Smooth muscle cell (in vitro differentiated cells): ENCODE results near the gene NR2F1-AS1. TPM values are rescaled to one million over a fixed set of nuclear protein-coding genes. Genes with fewer than 3 reads are reported as not detected.

Experiments
- DNase-seq: peaks from one replicate; lab custom pipeline; 2025; ENCODE audit not compliant: unreplicated experiment; lab: John Stamatoyannopoulos, UW
- H2AFZ ChIP-seq: fragments of 200-600 bp; sonication (generic); 2 replicates; pipeline ENCODE4 v1.6.0; 2016; ENCODE audit warnings: antibody characterized with exemption, low read depth, mild to moderate bottlenecking
- H3F3A ChIP-seq: fragments of 200-600 bp; sonication (generic); 2 replicates; pipeline ENCODE4 v1.6.0; 2017; ENCODE audit warnings: antibody characterized with exemption, low read depth
- H3K27ac ChIP-seq: fragments of 200-600 bp; sonication (generic); 2 replicates; pipeline ENCODE4 v1.5.1; 2016; ENCODE audit warnings: low read depth, mild to moderate bottlenecking
- H3K27me3 ChIP-seq: fragments of 200-600 bp; sonication (generic); 2 replicates; pipeline ENCODE4 v1.6.1; 2016; ENCODE audit warnings: low read depth, mild to moderate bottlenecking
- H3K36me3 ChIP-seq: fragments of 200-600 bp; sonication (generic); 2 replicates; pipeline ENCODE4 v1.5.1; 2016; ENCODE audit warnings: low read depth
- H3K4me1 ChIP-seq: fragments of 200-600 bp; sonication (generic); 2 replicates; pipeline ENCODE4 v1.5.1; 2016; ENCODE audit warnings: low read depth
- H3K4me2 ChIP-seq: fragments of 200-600 bp; sonication (generic); 2 replicates; pipeline ENCODE4 v1.6.0; 2016; ENCODE audit warnings: mild to moderate bottlenecking
- H3K4me3 ChIP-seq: fragments of 200-600 bp; sonication (generic); 2 replicates; pipeline ENCODE4 v1.5.1; 2016; ENCODE audit warnings: mild to moderate bottlenecking
- H3K79me2 ChIP-seq: fragments of 200-600 bp; sonication (generic); 2 replicates; pipeline ENCODE4 v1.6.0; 2016; ENCODE audit warnings: low read depth, mild to moderate bottlenecking
- H3K9ac ChIP-seq: fragments of 200-600 bp; sonication (generic); 2 replicates; pipeline ENCODE4 v1.6.0; 2016; ENCODE audit warnings: low read depth
- H3K9me3 ChIP-seq: fragments of 200-600 bp; sonication (generic); replicated peaks from 2 replicates; pipeline ENCODE4 v1.5.1; 2016; ENCODE audit warnings: low read depth
- H4K20me1 ChIP-seq: fragments of 200-600 bp; sonication (generic); 2 replicates; pipeline ENCODE4 v1.6.0; 2016; ENCODE audit warnings: low read depth
- WGBS: methylation state at CpG from one replicate; pipeline ENCODE4 v1.1.7; 2016; ENCODE audit warnings: low lambda C conversion rate; 5-methylcytosine and 5-hydroxymethylcytosine counted together
- polyA plus RNA-seq: library from polyadenylated mRNA; unstranded; fragments of >200 nt; fragmentation: Nextera tagmentation; extraction: Ambion mirVana; gene quantifications from 2 replicates; pipeline ENCODE4 v1.2.1, GENCODE V29; 2016
- total RNA-seq: library from RNA; depleted of rRNA; stranded (reverse); fragments of >200 nt; gene quantifications from 2 replicates; pipeline ENCODE4 v1.2.3, GENCODE V29; 2014
- TF ChIP-seq, protein P1 (sequence below): fragments of 200-600 bp; sonication (generic); IDR thresholded peaks from 2 replicates; pipeline ENCODE4 v1.5.1; 2017; ENCODE audit warnings: borderline replicate concordance, mild to moderate bottlenecking, antibody characterized with exemption; ENCODE audit not compliant: insufficient read depth, poor library complexity, severe bottlenecking

Gene NR2F1-AS1
- total and polyA plus RNA-seq, 2 experiments from 2014 or later = 18.7 to 26.1 TPM

DNA sequence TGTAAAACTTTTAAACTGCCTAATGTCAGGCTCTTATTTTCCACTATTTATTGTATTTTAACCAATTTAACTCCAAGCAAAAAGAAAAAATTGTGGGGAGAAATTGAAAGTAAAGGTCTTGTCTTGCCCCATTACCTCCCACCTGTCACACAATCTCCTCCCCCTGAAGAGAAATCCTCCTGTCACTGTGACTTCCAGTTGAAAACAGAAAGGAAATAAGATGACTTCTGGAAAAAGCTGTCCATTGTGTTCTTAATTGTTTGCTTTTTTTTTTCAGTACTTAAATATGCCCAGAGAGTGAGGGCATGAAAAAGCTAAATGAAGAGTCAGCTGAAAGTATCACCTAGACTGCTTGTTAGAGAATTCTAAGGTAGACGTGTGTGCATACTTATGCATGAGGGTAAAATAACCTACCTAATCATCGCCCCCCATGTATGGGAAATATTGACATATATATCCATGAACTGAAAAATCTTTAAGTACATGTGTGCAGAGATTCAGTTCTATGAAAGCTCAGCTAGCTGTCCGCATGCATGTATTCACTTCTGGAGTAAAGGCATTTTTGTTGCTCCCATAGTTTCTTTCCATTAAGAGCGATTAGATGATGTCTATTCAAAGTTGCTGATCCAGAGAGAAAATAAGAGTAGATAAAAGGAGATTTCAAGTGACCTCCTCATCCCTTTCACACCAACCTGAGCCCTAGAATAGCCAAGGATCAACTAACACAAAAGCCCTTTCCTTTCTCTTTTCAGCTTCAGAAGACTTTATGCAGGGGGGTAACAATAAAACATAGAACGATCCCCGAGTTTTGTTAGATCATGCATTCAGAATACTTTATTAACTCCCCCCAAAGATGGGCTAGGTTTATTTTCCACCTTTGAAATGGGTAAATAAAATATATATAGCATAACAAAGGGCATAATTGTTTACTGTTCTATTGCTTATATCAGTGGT lies 5.3 kb downstream of the NR2F1-AS1 start:
- H2AFZ ChIP-seq = no peak overlapping the region
- WGBS = 54% methylated on average over 6 of the region's 6 CpGs
- no peak overlapping the region for H3K9ac ChIP-seq
- H3K4me1 ChIP-seq = peaks cover 79% of the 10 kb centered on the region
- DNase-seq = no peak
- H3K9me3 ChIP-seq = no peaks in the 10 kb centered on the region
- H3K27ac ChIP-seq = no peak overlapping the region
- no peak overlapping the region for H3K4me3 ChIP-seq
- no peak overlapping the region for H3K4me2 ChIP-seq
- H3K79me2 ChIP-seq = peaks cover 6% of the 10 kb centered on the region
- peaks cover 59% of the 10 kb centered on the region for H4K20me1 ChIP-seq
- H3K36me3 ChIP-seq = no peaks in the 10 kb centered on the region
- TF ChIP-seq, protein P1, sequence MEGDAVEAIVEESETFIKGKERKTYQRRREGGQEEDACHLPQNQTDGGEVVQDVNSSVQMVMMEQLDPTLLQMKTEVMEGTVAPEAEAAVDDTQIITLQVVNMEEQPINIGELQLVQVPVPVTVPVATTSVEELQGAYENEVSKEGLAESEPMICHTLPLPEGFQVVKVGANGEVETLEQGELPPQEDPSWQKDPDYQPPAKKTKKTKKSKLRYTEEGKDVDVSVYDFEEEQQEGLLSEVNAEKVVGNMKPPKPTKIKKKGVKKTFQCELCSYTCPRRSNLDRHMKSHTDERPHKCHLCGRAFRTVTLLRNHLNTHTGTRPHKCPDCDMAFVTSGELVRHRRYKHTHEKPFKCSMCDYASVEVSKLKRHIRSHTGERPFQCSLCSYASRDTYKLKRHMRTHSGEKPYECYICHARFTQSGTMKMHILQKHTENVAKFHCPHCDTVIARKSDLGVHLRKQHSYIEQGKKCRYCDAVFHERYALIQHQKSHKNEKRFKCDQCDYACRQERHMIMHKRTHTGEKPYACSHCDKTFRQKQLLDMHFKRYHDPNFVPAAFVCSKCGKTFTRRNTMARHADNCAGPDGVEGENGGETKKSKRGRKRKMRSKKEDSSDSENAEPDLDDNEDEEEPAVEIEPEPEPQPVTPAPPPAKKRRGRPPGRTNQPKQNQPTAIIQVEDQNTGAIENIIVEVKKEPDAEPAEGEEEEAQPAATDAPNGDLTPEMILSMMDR = no peak
- peaks cover 87% of the 10 kb centered on the region for H3K27me3 ChIP-seq
- no peaks in the 10 kb centered on the region for H3F3A ChIP-seq

DNA sequence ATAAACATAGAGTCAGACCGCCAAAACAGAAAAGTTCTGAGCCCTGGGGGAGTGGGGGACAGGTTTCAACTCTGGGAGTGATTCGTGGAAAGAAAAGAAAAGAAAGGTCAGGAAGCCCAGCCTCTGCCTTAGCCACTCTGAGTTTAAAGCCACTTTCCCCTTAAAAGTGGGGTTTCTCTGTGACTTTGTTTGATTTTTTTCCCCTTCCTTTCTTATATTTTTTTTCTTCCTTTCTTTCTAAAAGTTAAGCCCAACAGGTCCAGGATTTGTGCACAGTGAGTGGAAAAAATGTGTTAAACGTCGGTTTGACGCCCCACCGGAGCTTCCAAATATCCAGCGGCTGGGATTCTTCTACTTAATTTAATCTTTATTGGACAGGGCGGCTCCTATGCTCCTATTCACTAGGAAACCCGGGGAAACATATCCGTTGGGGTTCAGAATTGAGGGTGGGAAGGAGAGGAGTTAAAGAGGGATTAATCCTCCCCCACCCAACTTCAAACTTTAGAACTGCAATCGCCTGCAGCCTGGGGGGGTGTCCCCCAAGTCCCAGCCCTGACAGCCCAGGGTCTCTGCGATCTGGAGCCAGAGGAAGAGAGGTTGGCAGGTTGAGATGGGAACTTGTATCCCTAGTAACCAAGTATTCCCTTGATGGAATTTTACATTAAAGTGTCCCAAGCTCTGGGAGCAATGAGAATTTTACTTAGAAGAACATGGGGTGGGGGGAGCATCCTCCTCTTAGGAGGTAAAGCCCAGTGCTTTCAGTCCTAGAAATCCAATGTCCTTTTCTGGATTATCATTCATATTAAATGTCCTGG lies 6.3 kb downstream of the NR2F1-AS1 start:
- Histone ChIP-seq H3K4me3 (no peak overlapping the region), H3K27ac (no peak overlapping the region)

DNA sequence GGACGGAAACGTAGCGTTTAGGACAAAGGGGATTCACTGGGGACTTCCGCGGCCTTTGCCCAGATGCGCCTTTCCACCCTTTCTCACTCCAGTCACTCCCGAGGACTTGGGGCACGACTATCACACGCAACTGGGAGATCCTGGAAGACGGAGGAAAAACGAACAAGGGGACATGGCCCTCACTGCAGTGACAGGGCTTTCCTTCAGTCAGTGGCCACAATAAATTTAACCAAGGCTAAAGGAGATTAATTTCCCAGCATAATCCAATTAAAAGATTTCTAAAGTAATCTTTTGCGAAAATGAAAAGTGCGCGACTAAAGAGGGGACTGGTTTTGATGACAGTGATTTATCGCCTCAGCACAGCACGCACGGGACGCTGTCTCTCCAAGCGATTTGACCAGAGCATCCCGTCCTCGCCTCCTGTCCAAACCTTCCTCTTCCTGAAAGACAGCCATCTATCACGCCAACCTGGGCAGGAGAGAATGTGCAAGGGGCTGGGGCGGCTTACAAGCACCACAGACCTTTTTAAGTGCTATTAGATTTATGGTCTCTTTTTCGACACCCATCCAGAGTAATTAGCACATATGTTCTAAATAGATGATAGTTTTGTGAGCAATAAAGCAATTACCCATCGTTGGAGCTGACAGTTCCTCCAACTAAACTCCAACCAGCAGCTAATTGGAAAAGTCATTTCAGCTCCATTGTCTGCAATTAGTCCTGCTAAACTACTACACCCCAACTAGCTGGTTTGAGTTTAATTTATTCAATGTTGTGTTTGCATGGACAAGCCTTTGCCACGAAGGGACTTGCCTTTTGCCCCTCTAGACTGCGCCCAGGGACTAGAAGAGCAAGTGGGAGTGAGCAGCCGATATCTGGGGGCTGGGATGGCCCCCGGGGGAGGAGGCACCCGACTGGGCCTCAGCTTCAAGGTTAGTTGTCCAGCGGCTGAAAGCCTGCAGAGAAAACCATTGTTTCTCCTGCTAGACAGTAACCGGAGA lies 7.4 kb downstream of the NR2F1-AS1 start:
- Histone ChIP-seq H3K9ac (no peak overlapping the region), H3F3A (no peaks in the 10 kb centered on the region), H3K4me2 (peak overlapping the region; percentile 64), H3K27me3 (peaks cover 100% of the 10 kb centered on the region), H3K4me1 (peaks cover 80% of the 10 kb centered on the region), H2AFZ (no peak overlapping the region), H3K27ac (no peak overlapping the region), H3K9me3 (no peaks in the 10 kb centered on the region), H3K79me2 (peaks cover 6% of the 10 kb centered on the region), H3K4me3 (peak overlapping the region; percentile 25), H3K36me3 (no peaks in the 10 kb centered on the region), H4K20me1 (peaks cover 63% of the 10 kb centered on the region)
- whole genome bisulfite sequencing = 25% methylated on average over 32 of the region's 32 CpGs
- DNase-seq = no peak
- TF ChIP-seq, protein P1 = no peak

More for the DNA sequence above, 6.3 kb downstream of the NR2F1-AS1 start:
- peaks cover 98% of the 10 kb centered on the region for H3K27me3 ChIP-seq
- H3K4me2 ChIP-seq = no peak overlapping the region
- no peak overlapping the region for H2AFZ ChIP-seq
- peaks cover 63% of the 10 kb centered on the region for H4K20me1 ChIP-seq
- H3K36me3 ChIP-seq = no peaks in the 10 kb centered on the region
- no peak for DNase-seq
- no peaks in the 10 kb centered on the region for H3K9me3 ChIP-seq
- WGBS = 24% methylated on average over 12 of the region's 12 CpGs
- peaks cover 79% of the 10 kb centered on the region for H3K4me1 ChIP-seq
- peaks cover 6% of the 10 kb centered on the region for H3K79me2 ChIP-seq
- H3F3A ChIP-seq = no peaks in the 10 kb centered on the region
- TF ChIP-seq, protein P1 = no peak
- H3K9ac ChIP-seq = no peak overlapping the region
